ENCODE results near the gene RUSC2. TPM values are rescaled to one million over a fixed set of nuclear protein-coding genes. Genes with fewer than 3 reads are reported as not detected.
A peak's percentile ranks its signal among the peaks of the same experiment; 100 is the strongest.

Gene RUSC2
- total RNA-seq, 4 donors from 2014 or later: 10.0 to 60.2 (median 16.8) TPM

- Histone ChIP-seq H3K27ac (peak overlapping the region; percentile 33 to 80), H3K27me3 (no peaks in the 10 kb centered on the region), H3K4me1 (peaks cover 0 to 5% of the 10 kb centered on the region in 2 donors), H3K36me3 (no peaks in the 10 kb centered on the region), H3K9me3 (no peaks in the 10 kb centered on the region), H3K4me3 (no peak overlapping the region)
- no peak for DNase-seq
- intact Hi-C loops (cut with DNase I; ENCODE audit: low total_unique reads): no loop called here
- no peak for TF ChIP-seq POLR2A (IDR thresholded peaks at IDR 0.05)
- no peak for TF ChIP-seq CTCF (IDR thresholded peaks at IDR 0.05)
Observed at GRCh38 chr9:35500130-35500748, 10.3 kb downstream of the RUSC2 start.

GRCh38 chr9:35501946-35502345, 12.0 kb downstream of the RUSC2 start:
- peaks cover 0 to 5% of the 10 kb centered on the region in 2 donors for H3K4me1 ChIP-seq
- H3K27ac ChIP-seq: no peak overlapping the region
- no peaks in the 10 kb centered on the region for H3K9me3 ChIP-seq
- H3K27me3 ChIP-seq: no peaks in the 10 kb centered on the region
- DNase-seq: no peak
- intact Hi-C loops (cut with DNase I; ENCODE audit: low total_unique reads): no loop called here
- H3K36me3 ChIP-seq: no peaks in the 10 kb centered on the region
- no peak for TF ChIP-seq POLR2A (IDR thresholded peaks at IDR 0.05)
- no peak for TF ChIP-seq CTCF (IDR thresholded peaks at IDR 0.05)
- no peak overlapping the region for H3K4me3 ChIP-seq

- H3K27ac ChIP-seq: no peak overlapping the region
- TF ChIP-seq CTCF (IDR thresholded peaks at IDR 0.05) (no peak), POLR2A (IDR thresholded peaks at IDR 0.05) (no peak)
- DNase-seq: no peak
- H3K4me3 ChIP-seq: no peak overlapping the region
- intact Hi-C loops (cut with DNase I; ENCODE audit: low total_unique reads): no loop called here
- H3K36me3 ChIP-seq: no peaks in the 10 kb centered on the region
- no peaks in the 10 kb centered on the region for H3K9me3 ChIP-seq
- no peaks in the 10 kb centered on the region for H3K27me3 ChIP-seq
- peaks cover 7% of the 10 kb centered on the region in 2 donors for H3K4me1 ChIP-seq
Observed at GRCh38 chr9:35506359-35506758, 16.4 kb downstream of the RUSC2 start.

- Histone ChIP-seq H3K27me3 (no peaks in the 10 kb centered on the region), H3K9me3 (no peaks in the 10 kb centered on the region), H3K27ac (peak overlapping the region in 1 of 2 donors; percentile 90), H3K4me1 (peaks cover 7 to 15% of the 10 kb centered on the region in 2 donors), H3K4me3 (no peak overlapping the region), H3K36me3 (no peaks in the 10 kb centered on the region)
- no peak for TF ChIP-seq CTCF (IDR thresholded peaks at IDR 0.05)
- no peak for TF ChIP-seq POLR2A (IDR thresholded peaks at IDR 0.05)
- intact Hi-C loops (cut with DNase I; ENCODE audit: low total_unique reads): no loop called here
- no peak for DNase-seq
Observed at GRCh38 chr9:35508069-35508468, 18.2 kb downstream of the RUSC2 start.

- Histone ChIP-seq H3K4me1 (peaks cover 7 to 15% of the 10 kb centered on the region in 2 donors), H3K9me3 (no peaks in the 10 kb centered on the region), H3K27ac (peak overlapping the region; percentile 82 to 90), H3K36me3 (no peaks in the 10 kb centered on the region), H3K27me3 (no peaks in the 10 kb centered on the region), H3K4me3 (no peak overlapping the region)
- no peak for DNase-seq
- TF ChIP-seq POLR2A (IDR thresholded peaks at IDR 0.05): no peak
- TF ChIP-seq CTCF (IDR thresholded peaks at IDR 0.05): no peak
- intact Hi-C loops (cut with DNase I; ENCODE audit: low total_unique reads): no loop called here
Observed at GRCh38 chr9:35510383-35510753, 20.5 kb downstream of the RUSC2 start.
